Gastrocnemius medialis (tissue), 4 donors: ENCODE results near the gene CPXM2. TPM values are rescaled to one million over a fixed set of nuclear protein-coding genes. Genes with fewer than 3 reads are reported as not detected.

Source experiments
- ATAC-seq, 2 donors: fragments of 150-250 bp; one replicate each; pipeline ENCODE4 v1.9.1; 2016
- DNase-seq, 2 donors: peaks; one replicate each; pipeline ENCODE4 v3.0.0-alpha.2; 2019
- H3K27ac ChIP-seq, 4 donors: fragments of 200-600 bp; sonication (generic); 1 replicate in 1 of 4; 2 replicates in 3 of 4; pipeline ENCODE4 v1.5.1; 2016 to 2018; ENCODE audit warnings: mild to moderate bottlenecking in 2 of 4, moderate library complexity in 1 of 4
- H3K27me3 ChIP-seq, 3 donors: fragments of 200-600 bp; sonication (generic) in 2 of 3; 1 replicate in 1 of 3; 2 replicates in 2 of 3; pipeline versions ENCODE4 v1.5.1 to v1.6.0; 2016 to 2019; ENCODE audit warnings: mild to moderate bottlenecking in 1 of 3, moderate library complexity in 1 of 3
- H3K36me3 ChIP-seq, 2 donors: fragments of 200-600 bp; sonication (generic) in 1 of 2; one replicate each; pipeline ENCODE4 v1.5.1; 2017 to 2018
- H3K4me1 ChIP-seq, 2 donors: fragments of 200-600 bp; sonication (generic) in 1 of 2; one replicate each; pipeline ENCODE4 v1.5.1; 2016 to 2017; ENCODE audit warnings: mild to moderate bottlenecking in 2 of 2
- H3K4me3 ChIP-seq, 4 donors: fragments of 200-600 bp; sonication (generic) in 3 of 4; 1 replicate in 1 of 4; 2 replicates in 3 of 4; pipeline ENCODE4 v1.5.1; 2016 to 2019; ENCODE audit warnings: mild to moderate bottlenecking in 2 of 4
- H3K9me3 ChIP-seq, 3 donors: fragments of 200-600 bp; sonication (generic) in 2 of 3; 1 replicate in 1 of 3; 2 replicates in 2 of 3; pipeline ENCODE4 v1.5.1; 2016 to 2019
- POLR2A ChIP-seq, 2 donors: fragments of 450-650 bp; IDR thresholded peaks; one replicate each; pipeline ENCODE4 v1.6.1; 2017; ENCODE audit warnings: antibody characterized with exemption in 2 of 2, mild to moderate bottlenecking in 2 of 2, moderate library complexity in 2 of 2
- in situ Hi-C, 4 donors: fragments of 200-750 bp; cut with MboI; loops; one replicate each; pipeline versions ENCODE4 v1.15.0 to v1.8.0; 2017; ENCODE audit warnings: low sequenced_read_pairs in 4 of 4
- intact Hi-C: fragments of 100-400 bp; cut with DNase I; formaldehyde crosslinking; loops from one replicate; pipeline ENCODE4 v1.15.1; 2023; ENCODE audit warnings: low total_unique reads
- total RNA-seq, 4 donors: library from RNA; depleted of rRNA; stranded (reverse); fragments of >200 nt; gene quantifications; one replicate each; pipeline versions ENCODE4 v1.1.0 to v1.2.3, GENCODE V29; 2016
- TF ChIP-seq, protein P1 (sequence below), 5 experiments: fragments of 450-650 bp in 3 of 5; fragments of 200-600 bp in 2 of 5; sonication (generic) in 2 of 5; IDR thresholded peaks in 4 of 5; conservative IDR thresholded peaks in 1 of 5; 1 replicate in 4 of 5; 2 replicates in 1 of 5; pipeline ENCODE4 v1.5.1; 2016 to 2019; ENCODE audit warnings: antibody characterized with exemption in 5 of 5, mild to moderate bottlenecking in 3 of 5, moderate library complexity in 3 of 5

The CPXM2 gene
- total RNA-seq, 4 donors from 2014 or later: 0.63 to 4.1 (median 1.9) TPM

- Histone ChIP-seq H3K9me3 (no peaks in the 10 kb centered on the region), H3K4me3 (no peak overlapping the region), H3K4me1 (no peaks in the 10 kb centered on the region), H3K36me3 (no peaks in the 10 kb centered on the region), H3K27ac (no peak overlapping the region), H3K27me3 (no peaks in the 10 kb centered on the region)
- DNase-seq (no peak), ATAC-seq (no peak)
- in situ Hi-C loops: no loop called here
- no peak for TF ChIP-seq POLR2A (IDR thresholded peaks at IDR 0.05)
- TF ChIP-seq, protein P1, sequence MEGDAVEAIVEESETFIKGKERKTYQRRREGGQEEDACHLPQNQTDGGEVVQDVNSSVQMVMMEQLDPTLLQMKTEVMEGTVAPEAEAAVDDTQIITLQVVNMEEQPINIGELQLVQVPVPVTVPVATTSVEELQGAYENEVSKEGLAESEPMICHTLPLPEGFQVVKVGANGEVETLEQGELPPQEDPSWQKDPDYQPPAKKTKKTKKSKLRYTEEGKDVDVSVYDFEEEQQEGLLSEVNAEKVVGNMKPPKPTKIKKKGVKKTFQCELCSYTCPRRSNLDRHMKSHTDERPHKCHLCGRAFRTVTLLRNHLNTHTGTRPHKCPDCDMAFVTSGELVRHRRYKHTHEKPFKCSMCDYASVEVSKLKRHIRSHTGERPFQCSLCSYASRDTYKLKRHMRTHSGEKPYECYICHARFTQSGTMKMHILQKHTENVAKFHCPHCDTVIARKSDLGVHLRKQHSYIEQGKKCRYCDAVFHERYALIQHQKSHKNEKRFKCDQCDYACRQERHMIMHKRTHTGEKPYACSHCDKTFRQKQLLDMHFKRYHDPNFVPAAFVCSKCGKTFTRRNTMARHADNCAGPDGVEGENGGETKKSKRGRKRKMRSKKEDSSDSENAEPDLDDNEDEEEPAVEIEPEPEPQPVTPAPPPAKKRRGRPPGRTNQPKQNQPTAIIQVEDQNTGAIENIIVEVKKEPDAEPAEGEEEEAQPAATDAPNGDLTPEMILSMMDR (IDR thresholded peaks at IDR 0.05 in 4 of 5, conservative IDR thresholded peaks at IDR 0.05 in 1 of 5): no peak
- intact Hi-C loops: no loop called here
Observed at GRCh38 chr10:123843835-123844234, 47.8 kb downstream of the CPXM2 start.

- ATAC-seq (no peak), DNase-seq (no peak)
- in situ Hi-C loops: no loop called here
Observed at GRCh38 chr10:123842692-123843385, 48.8 kb downstream of the CPXM2 start.

DNA sequence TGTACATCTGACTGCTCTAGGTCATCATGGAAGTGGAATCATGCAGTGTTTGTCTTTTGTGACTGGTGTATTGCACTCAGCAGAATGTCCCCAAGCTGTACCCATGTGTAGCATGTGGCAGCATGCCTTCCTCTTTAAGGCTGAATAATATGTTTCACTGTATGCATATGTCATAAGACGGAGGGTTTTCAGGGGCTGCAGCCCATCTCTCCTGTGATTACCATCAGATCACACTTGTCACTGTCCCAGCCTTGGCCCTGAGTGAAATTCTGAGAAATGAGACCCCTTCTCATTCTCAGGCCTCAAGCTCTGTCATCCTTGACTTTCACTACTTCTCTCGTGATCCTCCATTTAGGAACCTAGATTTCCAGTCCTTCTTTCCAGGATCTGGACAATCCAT lies 50.0 kb downstream of the CPXM2 start:
- Histone ChIP-seq H3K36me3 (no peaks in the 10 kb centered on the region), H3K4me1 (no peaks in the 10 kb centered on the region), H3K27me3 (no peaks in the 10 kb centered on the region), H3K4me3 (no peak overlapping the region), H3K9me3 (no peaks in the 10 kb centered on the region), H3K27ac (no peak overlapping the region)
- intact Hi-C loops (no loop called here), in situ Hi-C loops (no loop called here)
- ATAC-seq (no peak), DNase-seq (no peak)
- no peak for TF ChIP-seq POLR2A (IDR thresholded peaks at IDR 0.05)
- TF ChIP-seq, protein P1 (IDR thresholded peaks at IDR 0.05 in 4 of 5, conservative IDR thresholded peaks at IDR 0.05 in 1 of 5): no peak

More at GRCh38 chr10:123842692-123843385, 48.8 kb downstream of the CPXM2 start:
- Histone ChIP-seq H3K9me3 (no peaks in the 10 kb centered on the region), H3K27ac (no peak overlapping the region), H3K4me1 (no peaks in the 10 kb centered on the region), H3K27me3 (no peaks in the 10 kb centered on the region), H3K36me3 (no peaks in the 10 kb centered on the region), H3K4me3 (no peak overlapping the region)
- intact Hi-C loops: no loop called here
- TF ChIP-seq, protein P1 (IDR thresholded peaks at IDR 0.05 in 4 of 5, conservative IDR thresholded peaks at IDR 0.05 in 1 of 5): no peak
- TF ChIP-seq POLR2A (IDR thresholded peaks at IDR 0.05): no peak

DNA sequence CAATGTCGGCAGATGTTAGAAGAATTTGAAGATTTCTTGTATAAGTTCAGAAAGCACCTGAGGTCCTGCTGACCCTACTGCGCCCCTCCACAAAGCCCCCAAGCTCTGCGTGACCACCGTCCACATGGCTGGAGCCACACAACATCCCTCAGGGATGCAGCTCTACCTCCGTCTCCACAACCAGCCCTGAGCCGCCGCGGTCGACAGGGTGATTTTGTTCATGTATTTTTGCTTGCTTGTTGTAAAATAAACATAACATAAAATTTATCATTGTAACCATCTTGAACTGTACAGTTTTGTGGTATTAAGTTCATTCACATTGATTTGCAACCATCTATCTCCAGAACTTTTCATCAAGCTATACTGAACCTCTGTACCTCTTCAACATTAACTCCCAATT lies 50.5 kb downstream of the CPXM2 start:
- intact Hi-C loops (no loop called here), in situ Hi-C loops (no loop called here)
- Histone ChIP-seq H3K4me3 (no peak overlapping the region), H3K36me3 (no peaks in the 10 kb centered on the region), H3K9me3 (no peaks in the 10 kb centered on the region), H3K27ac (no peak overlapping the region), H3K27me3 (no peaks in the 10 kb centered on the region), H3K4me1 (no peaks in the 10 kb centered on the region)
- TF ChIP-seq, protein P1 (IDR thresholded peaks at IDR 0.05 in 4 of 5, conservative IDR thresholded peaks at IDR 0.05 in 1 of 5): no peak
- no peak for TF ChIP-seq POLR2A (IDR thresholded peaks at IDR 0.05)
- no peak for DNase-seq
- no peak for ATAC-seq

GRCh38 chr10:123840714-123841113 lies 50.9 kb downstream of the CPXM2 start:
- DNase-seq: no peak
- no peak for TF ChIP-seq POLR2A (IDR thresholded peaks at IDR 0.05)
- TF ChIP-seq, protein P1 (IDR thresholded peaks at IDR 0.05 in 4 of 5, conservative IDR thresholded peaks at IDR 0.05 in 1 of 5): no peak
- Histone ChIP-seq H3K27ac (no peak overlapping the region), H3K4me1 (no peaks in the 10 kb centered on the region), H3K9me3 (no peaks in the 10 kb centered on the region), H3K36me3 (no peaks in the 10 kb centered on the region), H3K27me3 (no peaks in the 10 kb centered on the region), H3K4me3 (no peak overlapping the region)
- no peak for ATAC-seq
- intact Hi-C loops: no loop called here
- in situ Hi-C loops: no loop called here
